ENCODE measurements around the gene TUBE1. TPM values are rescaled to one million over a fixed set of nuclear protein-coding genes. Genes with fewer than 3 reads are reported as not detected.
A peak's percentile ranks its signal among the peaks of the same experiment; 100 is the strongest.

The TUBE1 gene, protein sequence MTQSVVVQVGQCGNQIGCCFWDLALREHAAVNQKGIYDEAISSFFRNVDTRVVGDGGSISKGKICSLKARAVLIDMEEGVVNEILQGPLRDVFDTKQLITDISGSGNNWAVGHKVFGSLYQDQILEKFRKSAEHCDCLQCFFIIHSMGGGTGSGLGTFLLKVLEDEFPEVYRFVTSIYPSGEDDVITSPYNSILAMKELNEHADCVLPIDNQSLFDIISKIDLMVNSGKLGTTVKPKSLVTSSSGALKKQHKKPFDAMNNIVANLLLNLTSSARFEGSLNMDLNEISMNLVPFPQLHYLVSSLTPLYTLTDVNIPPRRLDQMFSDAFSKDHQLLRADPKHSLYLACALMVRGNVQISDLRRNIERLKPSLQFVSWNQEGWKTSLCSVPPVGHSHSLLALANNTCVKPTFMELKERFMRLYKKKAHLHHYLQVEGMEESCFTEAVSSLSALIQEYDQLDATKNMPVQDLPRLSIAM
- total RNA-seq (2021; ENCODE audit: unreplicated experiment) (42.5 TPM), Bru-seq, nascent RNA (percentile 96 among the genes with signal in this experiment), BruChase-seq, experiment 1, labeled RNA remaining after a 6-hour chase (percentile 96 among the genes with signal in this experiment), BruChase-seq, experiment 2, labeled RNA remaining after a 2-hour chase (percentile 98 among the genes with signal in this experiment)
- polyA plus RNA-seq (2012): 20.1 and 26.4 TPM in 2 replicates
- long read RNA-seq, transcript TUBE1-202 (12 exons, 2,142 nt): major isoform, 46 of 76 reads
- long read RNA-seq, partial matches to known transcripts: 10 of 76 reads
- long read RNA-seq, other reads (novel, unspliced or antisense): 20 of 76 reads

DNA sequence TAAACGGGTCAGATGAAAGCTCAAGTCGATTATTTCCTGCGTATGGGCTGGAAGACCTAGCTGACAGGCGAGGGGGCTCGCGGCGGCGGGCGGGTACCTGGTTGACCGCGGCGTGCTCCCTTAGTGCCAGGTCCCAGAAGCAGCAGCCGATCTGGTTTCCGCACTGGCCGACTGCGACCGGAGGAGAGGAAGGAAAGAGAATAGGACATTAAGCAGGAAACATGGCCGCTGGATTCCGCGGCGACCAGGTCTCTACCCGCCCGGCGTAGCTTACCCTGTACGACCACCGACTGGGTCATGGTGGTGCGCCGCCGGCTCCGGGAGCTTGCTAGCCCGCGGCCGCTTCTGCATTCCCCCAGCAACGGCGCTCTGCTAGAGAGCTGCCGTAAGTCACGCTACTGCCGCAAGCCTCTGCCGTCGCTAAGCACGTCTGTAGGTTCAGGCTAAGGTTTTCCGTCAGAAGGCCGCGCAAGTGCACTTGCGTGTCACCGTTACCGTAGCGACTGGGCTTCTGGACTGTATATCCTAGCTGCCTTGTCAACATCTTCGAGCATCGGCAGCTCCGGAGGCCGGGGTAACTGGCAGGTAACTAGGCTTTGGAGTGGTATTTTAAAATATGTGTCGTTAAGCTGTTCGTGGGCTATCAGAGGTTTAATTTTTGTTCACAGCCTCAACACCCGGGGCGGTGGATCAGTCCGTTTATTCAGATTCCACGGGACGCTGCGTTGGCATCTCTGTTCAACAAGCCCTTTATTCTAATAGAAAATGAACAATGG is at the start of gene TUBE1, which contains the start of gene FAM229B:
Gene TUBE1, minus strand, starts transcription at position 347 of the 776 bp plus-strand sequence. Its CDS starts 48 bp downstream, at position 299.
Gene FAM229B, plus strand, starts transcription at position 456 of the 776 bp plus-strand sequence. CDS start 11,693 bp downstream, outside the sequence.
- no peaks in the 10 kb centered on the region for H3K9me3 ChIP-seq (ENCODE audit: control insufficient read depth in 1 of 2, insufficient read depth in 1 of 2, low read depth in 1 of 2, low read length in 2 of 2)
- no peaks in the 10 kb centered on the region for H3K27me3 ChIP-seq (ENCODE audit: insufficient read depth, low read length)
- H3K9ac ChIP-seq (ENCODE audit: low read length): peak within 1 kb of the TSS; percentile 70
- ChIA-PET CTCF (interaction anchor here (0.7 to 2.2 kb wide), 4 partner anchors 16 to 377 kb away, joined by 3 to 10 read pairs (median 4); no protein-coding TSS in a partner anchor), POLR2A (interaction anchor here (0.6 to 1.0 kb wide), 3 partner anchors 10 to 26 kb away, joined by 3 read pairs; no protein-coding TSS in a partner anchor), RAD21 (ENCODE audit: low non-redundant PET in 1 of 2, low total read pairs in 2 of 2, uncharacterized antibody in 2 of 2, unreplicated experiment in 2 of 2) (interaction anchor here in 1 of 2 experiments (0.6 to 1.1 kb wide), 3 partner anchors 76 to 252 kb away, joined by 3 to 4 read pairs (median 3); no protein-coding TSS in a partner anchor)
- peak within 1 kb of the TSS; percentile 79 for H3K4me2 ChIP-seq (ENCODE audit: low read length)
- H3K4me3 ChIP-seq (replicated peaks in 1 of 2; ENCODE audit: low read depth in 1 of 2, low read length in 2 of 2): peak within 1 kb of the TSS; percentile 78 to 95
- peak within 1 kb of the TSS; percentile 97 for H2AFZ ChIP-seq (ENCODE audit: low read depth, low read length, poor library complexity, severe bottlenecking)
- H3K36me3 ChIP-seq (ENCODE audit: control insufficient read depth in 1 of 2, insufficient read depth in 2 of 2, low read length in 2 of 2): peaks cover 3 to 6% of the 10 kb centered on the region in 2 experiments; a peak in 2 of 4 replicates
- DNase-seq (ENCODE audit: low read depth, low spot score): peak; percentile 93
- no peaks in the 10 kb centered on the region; the same call in none of the 2 replicates for H3K79me2 ChIP-seq (ENCODE audit: insufficient read depth, low read length)
- no TSS peak for BruUV-seq (replicated peaks)
- H3K4me1 ChIP-seq (ENCODE audit: control insufficient read depth in 1 of 2, insufficient read depth in 2 of 2, low read length in 2 of 2): peaks cover 2 to 9% of the 10 kb centered on the region in 2 experiments; a peak in 3 of 4 replicates
- peak within 1 kb of the TSS; percentile 53 for H3K27ac ChIP-seq (ENCODE audit: low read depth, low read length)
- peak; percentile 92 for ATAC-seq
- H4K20me1 ChIP-seq (ENCODE audit: insufficient read depth): no peaks in the 10 kb centered on the region
- no peaks in the 10 kb centered on the region for H3K9me2 ChIP-seq (ENCODE audit: insufficient read depth)
- intact Hi-C loops (cut with micrococcal nuclease): no loop called here
- TF ChIP-seq SP1 (IDR thresholded peaks at IDR 0.05; ENCODE audit: low read depth) (no peak), SRF (IDR thresholded peaks at IDR 0.05; ENCODE audit: low read depth) (no peak), ZNF274 (IDR thresholded peaks at IDR 0.05; ENCODE audit: low read depth, low read length) (no peak), JUND (IDR thresholded peaks at IDR 0.05) (no peak), CBX3 (IDR thresholded peaks at IDR 0.05; ENCODE audit: low read depth) (no peak; the same call in 1 of the 2 replicates), EZH2phosphoT487 (IDR thresholded peaks at IDR 0.05; ENCODE audit: borderline replicate concordance) (no peak), POLR2A (IDR thresholded peaks at IDR 0.05; ENCODE audit: borderline replicate concordance, extremely low read depth, insufficient read depth, insufficient read length) (peak; percentile 88), EGR1 (IDR thresholded peaks at IDR 0.05; ENCODE audit: low read depth) (no peak), FOSL1 (IDR thresholded peaks at IDR 0.05; ENCODE audit: low read depth) (no peak), SIN3A (IDR thresholded peaks at IDR 0.05; ENCODE audit: low read depth) (peak; percentile 89), TCF7L2 (IDR thresholded peaks at IDR 0.05; ENCODE audit: borderline replicate concordance, extremely low read depth, insufficient read depth, insufficient read length) (peak; percentile 52), MAX (IDR thresholded peaks at IDR 0.05) (peak; percentile 77), CEBPB (IDR thresholded peaks at IDR 0.05; ENCODE audit: low read depth) (no peak), ELF1 (IDR thresholded peaks at IDR 0.05; ENCODE audit: borderline replicate concordance, low read depth) (no peak), REST (IDR thresholded peaks at IDR 0.05; ENCODE audit: low read depth) (no peak), YY1 (IDR thresholded peaks at IDR 0.05; ENCODE audit: extremely low read depth, insufficient replicate concordance, low read depth, low read length) (no peak), POLR2AphosphoS5 (IDR thresholded peaks at IDR 0.05; ENCODE audit: low read depth, low read length) (peak; percentile 99)
- TF ChIP-seq, protein P1, sequence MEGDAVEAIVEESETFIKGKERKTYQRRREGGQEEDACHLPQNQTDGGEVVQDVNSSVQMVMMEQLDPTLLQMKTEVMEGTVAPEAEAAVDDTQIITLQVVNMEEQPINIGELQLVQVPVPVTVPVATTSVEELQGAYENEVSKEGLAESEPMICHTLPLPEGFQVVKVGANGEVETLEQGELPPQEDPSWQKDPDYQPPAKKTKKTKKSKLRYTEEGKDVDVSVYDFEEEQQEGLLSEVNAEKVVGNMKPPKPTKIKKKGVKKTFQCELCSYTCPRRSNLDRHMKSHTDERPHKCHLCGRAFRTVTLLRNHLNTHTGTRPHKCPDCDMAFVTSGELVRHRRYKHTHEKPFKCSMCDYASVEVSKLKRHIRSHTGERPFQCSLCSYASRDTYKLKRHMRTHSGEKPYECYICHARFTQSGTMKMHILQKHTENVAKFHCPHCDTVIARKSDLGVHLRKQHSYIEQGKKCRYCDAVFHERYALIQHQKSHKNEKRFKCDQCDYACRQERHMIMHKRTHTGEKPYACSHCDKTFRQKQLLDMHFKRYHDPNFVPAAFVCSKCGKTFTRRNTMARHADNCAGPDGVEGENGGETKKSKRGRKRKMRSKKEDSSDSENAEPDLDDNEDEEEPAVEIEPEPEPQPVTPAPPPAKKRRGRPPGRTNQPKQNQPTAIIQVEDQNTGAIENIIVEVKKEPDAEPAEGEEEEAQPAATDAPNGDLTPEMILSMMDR (IDR thresholded peaks at IDR 0.05 in 2 of 3, conservative IDR thresholded peaks at IDR 0.05 in 1 of 3; ENCODE audit: borderline replicate concordance in 1 of 3, insufficient read depth in 1 of 3, low read depth in 2 of 3, low read length in 2 of 3): no peak

Measured in HCT116 (cell line).